GM21576 (cell line): ENCODE results near the gene CSN2.

Experiments
- ATAC-seq: cut with Tn5 transposase; IDR thresholded peaks from one replicate; pipeline ENCODE4 v1.9.1; 2021; ENCODE audit warnings: mild to moderate bottlenecking, moderate library complexity; ENCODE audit not compliant: unreplicated experiment

Gene CSN2

GRCh38 chr4:69907151-69907550, 58.4 kb downstream of the CSN2 start:
- no peak for ATAC-seq
